SU-DHL-6 (cell line): ENCODE results near the gene LOXL4.

Experiments used
- H2AFZ ChIP-seq: fragments of 200-600 bp; sonication (generic); 2 replicates; pipeline ENCODE4 v1.6.1; 2014; ENCODE audit warnings: low read depth, mild to moderate bottlenecking, moderate library complexity, mixed read lengths, antibody characterized with exemption, low read length; ENCODE audit not compliant: severe bottlenecking
- H3F3A ChIP-seq: fragments of 200-600 bp; shearing (Covaris generic); 2 replicates; pipeline ENCODE4 v1.6.0; 2016; ENCODE audit warnings: antibody characterized with exemption, mild to moderate bottlenecking; ENCODE audit not compliant: insufficient read depth
- H3K27ac ChIP-seq: fragments of 200-600 bp; sonication (generic); 2 replicates; pipeline ENCODE4 v1.5.1; 2016; ENCODE audit warnings: low read depth, mild to moderate bottlenecking, low read length, moderate library complexity, mixed read lengths
- H3K27me3 ChIP-seq: fragments of 200-600 bp; sonication (generic), shearing (Covaris generic); 2 replicates; pipeline ENCODE4 v1.6.0; 2014; ENCODE audit warnings: mild to moderate bottlenecking, low read length
- H3K36me3 ChIP-seq: fragments of 200-600 bp; sonication (generic); 2 replicates; pipeline ENCODE4 v1.6.1; 2014; ENCODE audit warnings: mild to moderate bottlenecking, low read length, mixed read lengths
- H3K4me2 ChIP-seq: fragments of 300-600, 200-600 bp; shearing (Covaris generic), sonication (generic); 2 replicates; pipeline ENCODE4 v1.6.0; 2014; ENCODE audit warnings: low read length, low read depth, mild to moderate bottlenecking; ENCODE audit not compliant: poor library complexity, severe bottlenecking
- H3K4me3 ChIP-seq: fragments of 200-600 bp; sonication (generic); 2 replicates; pipeline ENCODE4 v1.5.1; 2014; ENCODE audit warnings: antibody characterized with exemption, low read length, mild to moderate bottlenecking, mixed read lengths; ENCODE audit not compliant: insufficient read depth, poor library complexity, severe bottlenecking
- H3K79me2 ChIP-seq: fragments of 200-600 bp; sonication (generic); 2 replicates; pipeline ENCODE4 v1.6.1; 2014; ENCODE audit warnings: mild to moderate bottlenecking, low read length, moderate library complexity; ENCODE audit not compliant: insufficient read depth
- H3K9ac ChIP-seq: fragments of 200-600 bp; sonication (generic); 2 replicates; pipeline ENCODE4 v1.7.0; 2014; ENCODE audit warnings: mild to moderate bottlenecking, low read length
- H3K9me2 ChIP-seq: fragments of 200-600 bp; sonication (generic); replicated peaks from 2 replicates; pipeline ENCODE4 v1.6.1; 2014; ENCODE audit warnings: low read length; ENCODE audit not compliant: insufficient read depth
- H3K9me3 ChIP-seq: fragments of 200-600 bp; sonication (generic); 2 replicates; pipeline ENCODE4 v1.6.1; 2014; ENCODE audit warnings: low read length, mixed read lengths; ENCODE audit not compliant: insufficient read depth
- H4K20me1 ChIP-seq: fragments of 200-600 bp; sonication (generic); 2 replicates; pipeline ENCODE4 v1.6.1; 2014; ENCODE audit warnings: low read depth, mild to moderate bottlenecking, antibody characterized with exemption, low read length, moderate library complexity, mixed read lengths
- EZH2phosphoT487 ChIP-seq: fragments of 200-600 bp; sonication (generic), shearing (Covaris generic); conservative IDR thresholded peaks from 2 replicates; pipeline ENCODE4 v1.6.1; 2018; ENCODE audit warnings: mild to moderate bottlenecking, antibody characterized with exemption, low read length, moderate library complexity, mixed read lengths
- TF ChIP-seq, protein P1 (sequence below): fragments of 200-600 bp; sonication (generic); IDR thresholded peaks from one replicate; pipeline ENCODE4 v1.5.1; 2017; ENCODE audit warnings: antibody characterized with exemption, mild to moderate bottlenecking, low read length, moderate library complexity; ENCODE audit not compliant: insufficient read depth, poor library complexity, severe bottlenecking

LOXL4 gene

DNA sequence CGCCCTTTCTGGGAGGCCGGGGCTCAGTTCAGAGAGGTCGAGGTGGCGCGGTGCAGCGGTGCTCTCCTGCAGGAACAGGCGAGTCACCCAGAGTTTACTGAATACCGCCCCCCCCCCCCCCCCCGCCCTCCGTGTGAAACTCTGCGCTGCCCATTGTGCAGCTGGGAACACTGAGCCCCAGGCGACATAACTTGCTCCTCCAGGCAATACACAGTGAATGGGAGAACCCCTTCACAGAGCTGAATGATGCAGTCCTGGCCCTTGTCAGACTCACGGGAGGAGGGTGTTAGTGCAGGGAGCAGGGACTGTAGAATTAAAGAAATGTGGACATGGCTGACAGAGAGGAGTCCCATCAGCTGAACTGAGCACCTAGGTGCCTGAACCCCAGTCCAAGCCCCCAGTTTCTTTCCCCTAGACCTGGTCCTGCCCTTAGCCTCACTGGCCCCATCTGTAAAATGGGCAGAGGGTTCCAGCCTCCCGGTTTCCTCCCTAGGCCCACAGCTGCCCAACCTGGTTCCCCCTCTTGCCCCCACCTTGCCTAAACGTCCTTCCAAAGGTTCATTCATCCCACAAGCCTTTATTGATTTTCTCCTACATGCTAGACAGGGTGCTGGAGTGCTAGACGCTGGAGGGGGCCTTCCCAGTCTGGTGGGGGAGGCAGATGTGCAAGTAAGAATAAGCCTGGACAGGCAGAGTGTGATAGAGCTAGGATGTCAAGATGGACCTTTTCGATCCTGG is 869 bp upstream of the LOXL4 start:
- Histone ChIP-seq H4K20me1 (no peaks in the 10 kb centered on the region), H3K36me3 (no peaks in the 10 kb centered on the region), H3K4me2 (peak overlapping the region; percentile 22), H3K27ac (no peak overlapping the region), H3K4me3 (no peak overlapping the region), H3K9ac (no peak overlapping the region), H3K27me3 (no peaks in the 10 kb centered on the region), H3K9me2 (no peaks in the 10 kb centered on the region), H3K9me3 (no peaks in the 10 kb centered on the region), H2AFZ (no peak overlapping the region), H3K79me2 (no peaks in the 10 kb centered on the region), H3F3A (no peaks in the 10 kb centered on the region)
- TF ChIP-seq, protein P1, sequence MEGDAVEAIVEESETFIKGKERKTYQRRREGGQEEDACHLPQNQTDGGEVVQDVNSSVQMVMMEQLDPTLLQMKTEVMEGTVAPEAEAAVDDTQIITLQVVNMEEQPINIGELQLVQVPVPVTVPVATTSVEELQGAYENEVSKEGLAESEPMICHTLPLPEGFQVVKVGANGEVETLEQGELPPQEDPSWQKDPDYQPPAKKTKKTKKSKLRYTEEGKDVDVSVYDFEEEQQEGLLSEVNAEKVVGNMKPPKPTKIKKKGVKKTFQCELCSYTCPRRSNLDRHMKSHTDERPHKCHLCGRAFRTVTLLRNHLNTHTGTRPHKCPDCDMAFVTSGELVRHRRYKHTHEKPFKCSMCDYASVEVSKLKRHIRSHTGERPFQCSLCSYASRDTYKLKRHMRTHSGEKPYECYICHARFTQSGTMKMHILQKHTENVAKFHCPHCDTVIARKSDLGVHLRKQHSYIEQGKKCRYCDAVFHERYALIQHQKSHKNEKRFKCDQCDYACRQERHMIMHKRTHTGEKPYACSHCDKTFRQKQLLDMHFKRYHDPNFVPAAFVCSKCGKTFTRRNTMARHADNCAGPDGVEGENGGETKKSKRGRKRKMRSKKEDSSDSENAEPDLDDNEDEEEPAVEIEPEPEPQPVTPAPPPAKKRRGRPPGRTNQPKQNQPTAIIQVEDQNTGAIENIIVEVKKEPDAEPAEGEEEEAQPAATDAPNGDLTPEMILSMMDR = no peak
- no peak for TF ChIP-seq EZH2phosphoT487

DNA sequence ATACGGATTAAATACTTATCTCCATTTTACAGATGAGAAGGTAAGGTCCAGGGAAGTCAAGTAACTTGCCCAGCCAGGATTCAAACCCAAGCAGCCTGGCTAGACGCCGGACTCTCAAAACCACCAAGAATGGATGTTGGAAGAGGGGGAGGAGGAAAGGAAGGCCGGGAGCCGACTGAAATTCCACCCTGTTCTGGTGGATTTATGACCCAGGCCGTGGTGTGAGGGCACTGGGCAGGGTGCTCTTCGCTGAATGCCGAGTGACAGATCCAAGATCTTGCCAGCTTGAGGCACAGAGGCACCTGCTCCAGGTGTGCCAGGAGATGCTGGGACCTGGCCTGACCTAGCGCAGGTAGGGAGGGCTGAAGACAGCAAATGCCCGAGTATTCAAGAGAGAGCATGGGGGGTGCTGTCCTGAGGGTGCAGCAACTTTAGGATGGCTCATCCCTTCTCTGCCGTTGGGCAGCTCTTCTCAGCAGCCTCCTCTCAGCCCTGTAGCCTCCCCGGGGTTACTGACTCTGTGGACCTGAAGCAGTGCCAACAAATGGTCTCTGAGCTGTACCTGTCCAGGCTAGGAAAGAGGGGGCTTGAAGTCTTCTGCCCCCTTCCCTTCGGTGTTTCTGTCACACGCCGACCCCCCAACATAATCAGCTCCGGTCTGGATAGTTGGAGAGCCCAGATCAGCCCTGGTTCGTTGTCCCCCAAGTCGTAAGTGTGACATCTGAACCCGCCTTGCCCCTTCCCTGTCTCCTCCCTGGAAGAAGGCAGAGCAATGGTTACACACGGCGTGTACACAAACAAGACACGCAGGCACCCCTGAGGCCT is 713 bp downstream of the LOXL4 start:
- Histone ChIP-seq H3K27me3 (no peaks in the 10 kb centered on the region), H3K36me3 (no peaks in the 10 kb centered on the region), H3K27ac (no peak overlapping the region), H3K9me3 (no peaks in the 10 kb centered on the region), H4K20me1 (no peaks in the 10 kb centered on the region), H3K4me2 (peak overlapping the region; percentile 25), H3K9ac (no peak overlapping the region), H2AFZ (no peak overlapping the region), H3K79me2 (no peaks in the 10 kb centered on the region), H3F3A (no peaks in the 10 kb centered on the region), H3K4me3 (no peak overlapping the region), H3K9me2 (no peaks in the 10 kb centered on the region)
- TF ChIP-seq, protein P1 = no peak
- TF ChIP-seq EZH2phosphoT487 = no peak

DNA sequence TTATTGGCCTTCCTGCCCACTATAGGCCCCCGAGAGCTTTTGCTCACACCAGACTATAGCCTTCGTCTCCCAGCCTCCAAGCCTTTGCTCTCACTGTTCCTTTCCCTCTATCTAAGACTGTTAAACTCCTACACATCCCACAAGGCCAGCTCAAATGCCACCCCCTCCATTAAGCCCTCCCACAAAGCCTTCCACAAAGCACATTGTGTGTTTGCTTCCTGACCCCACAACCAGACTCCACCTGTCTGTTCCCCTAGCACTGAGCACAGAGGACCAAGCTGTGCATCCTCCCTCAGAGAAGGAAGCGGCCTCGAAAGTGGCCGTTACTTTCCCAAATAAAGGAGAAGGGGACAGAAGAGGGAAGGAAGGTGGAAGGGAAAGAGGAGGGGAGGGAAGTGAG is 1.3 kb downstream of the LOXL4 start:
- Histone ChIP-seq H2AFZ (no peak overlapping the region), H3K4me3 (no peak overlapping the region), H3F3A (no peaks in the 10 kb centered on the region), H4K20me1 (no peaks in the 10 kb centered on the region), H3K9me3 (no peaks in the 10 kb centered on the region), H3K9me2 (no peaks in the 10 kb centered on the region), H3K36me3 (no peaks in the 10 kb centered on the region), H3K27me3 (no peaks in the 10 kb centered on the region), H3K4me2 (no peak overlapping the region), H3K9ac (no peak overlapping the region), H3K79me2 (no peaks in the 10 kb centered on the region), H3K27ac (no peak overlapping the region)
- TF ChIP-seq, protein P1 = no peak
- TF ChIP-seq EZH2phosphoT487 = no peak
